Astrocyte (in vitro differentiated cells and primary cell): Measurements from ENCODE around the gene ATP2C2. TPM values are rescaled to one million over a fixed set of nuclear protein-coding genes. Genes with fewer than 3 reads are reported as not detected.

Source experiments
- DNase-seq: peaks from one replicate; pipeline ENCODE4 v3.0.0-alpha.2; 2010; ENCODE audit warnings: low read depth
- FAIRE-seq: peaks from 2 replicates; lab custom pipeline; 2011; peaks lifted over from hg19 to GRCh38; lab: Jason Lieb, UNC
- H2AFZ ChIP-seq: 2 replicates; pipeline ENCODE4 v1.6.0; 2012; ENCODE audit warnings: low read depth, low read length, inconsistent platforms
- H3K27ac ChIP-seq: 2 replicates; pipeline ENCODE4 v1.5.1; 2011; ENCODE audit warnings: low read depth, low read length, inconsistent platforms
- H3K27me3 ChIP-seq: 2 replicates; pipeline ENCODE4 v1.6.0; 2011; ENCODE audit warnings: low read length, inconsistent platforms; ENCODE audit not compliant: insufficient read depth
- H3K36me3 ChIP-seq: 2 replicates; pipeline ENCODE4 v1.5.1; 2011; ENCODE audit warnings: low read length, inconsistent platforms; ENCODE audit not compliant: insufficient read depth
- H3K4me1 ChIP-seq: 2 replicates; pipeline ENCODE4 v1.5.1; 2011; ENCODE audit warnings: low read length, inconsistent platforms; ENCODE audit not compliant: insufficient read depth
- H3K4me2 ChIP-seq: 2 replicates; pipeline ENCODE4 v1.6.0; 2012; ENCODE audit warnings: low read length, inconsistent platforms
- H3K4me3 ChIP-seq: 2 replicates; pipeline ENCODE4 v1.5.1; 2011; ENCODE audit warnings: low read depth, mild to moderate bottlenecking, low read length, inconsistent platforms; ENCODE audit not compliant: insufficient read depth
- H3K79me2 ChIP-seq: 2 replicates; pipeline ENCODE4 v1.6.0; 2012; ENCODE audit warnings: mild to moderate bottlenecking, low read length, inconsistent platforms; ENCODE audit not compliant: insufficient read depth
- H3K9ac ChIP-seq: 2 replicates; pipeline ENCODE4 v1.6.0; 2012; ENCODE audit warnings: mild to moderate bottlenecking, low read length, inconsistent platforms
- H3K9me3 ChIP-seq: 2 replicates; pipeline ENCODE4 v1.5.1; 2012; ENCODE audit warnings: low read depth, mild to moderate bottlenecking, low read length, inconsistent platforms; ENCODE audit not compliant: insufficient read depth
- H4K20me1 ChIP-seq: 2 replicates; pipeline ENCODE4 v1.6.0; 2012; ENCODE audit warnings: low read length, inconsistent platforms; ENCODE audit not compliant: insufficient read depth
- H3K27ac Mint-ChIP-seq: one replicate; pipeline ENCODE4 v1.8.0; 2021; ENCODE audit warnings: mild to moderate bottlenecking, mixed read lengths; ENCODE audit not compliant: unreplicated experiment
- H3K27me3 Mint-ChIP-seq: one replicate; pipeline ENCODE4 v1.8.0; 2021; ENCODE audit warnings: low read depth, mixed read lengths; ENCODE audit not compliant: unreplicated experiment
- H3K36me3 Mint-ChIP-seq: one replicate; pipeline ENCODE4 v1.8.0; 2021; ENCODE audit warnings: low read depth, mixed read lengths; ENCODE audit not compliant: unreplicated experiment
- H3K4me1 Mint-ChIP-seq: one replicate; pipeline ENCODE4 v1.8.0; 2021; ENCODE audit warnings: low read depth, mixed read lengths; ENCODE audit not compliant: unreplicated experiment
- H3K4me3 Mint-ChIP-seq: one replicate; pipeline ENCODE4 v1.8.0; 2021; ENCODE audit warnings: mild to moderate bottlenecking, moderate library complexity, mixed read lengths; ENCODE audit not compliant: unreplicated experiment
- H3K9me3 Mint-ChIP-seq: one replicate; pipeline ENCODE4 v1.8.0; 2021; ENCODE audit warnings: mild to moderate bottlenecking, mixed read lengths; ENCODE audit not compliant: unreplicated experiment
- CTCF ChIP-seq: IDR thresholded peaks from 2 replicates; pipeline ENCODE4 v1.5.1; 2011; ENCODE audit warnings: low read depth, mild to moderate bottlenecking, inconsistent platforms, low read length, moderate library complexity; ENCODE audit not compliant: insufficient read depth
- EZH2 ChIP-seq: IDR thresholded peaks from 2 replicates; pipeline ENCODE4 v1.6.1; 2012; ENCODE audit warnings: mild to moderate bottlenecking, low read length, inconsistent platforms; ENCODE audit not compliant: insufficient read depth
- total RNA-seq: library from RNA; stranded (reverse); gene quantifications from 2 replicates; pipeline ENCODE4 v1.2.1, GENCODE V29; 2021

ATP2C2 gene
- total RNA-seq, 1 donor from 2014 or later, result 0.41 TPM

- Histone ChIP-seq H4K20me1 (no peaks in the 10 kb centered on the region), H3K4me2 (no peak overlapping the region), H3K27me3 (peaks cover 48% of the 10 kb centered on the region), H3K4me1 (no peaks in the 10 kb centered on the region), H3K27ac (no peak overlapping the region), H3K9me3 (no peaks in the 10 kb centered on the region), H3K79me2 (no peaks in the 10 kb centered on the region), H3K4me3 (no peak overlapping the region), H3K9ac (no peak overlapping the region), H3K36me3 (no peaks in the 10 kb centered on the region), H2AFZ (no peak overlapping the region)
- peaks cover 2% of the 10 kb centered on the region for H3K36me3 Mint-ChIP-seq
- no peaks in the 10 kb centered on the region for H3K4me1 Mint-ChIP-seq
- FAIRE-seq, result no peak
- DNase-seq, result no peak
- no peak overlapping the region for H3K4me3 Mint-ChIP-seq
- no peaks in the 10 kb centered on the region for H3K9me3 Mint-ChIP-seq
- H3K27ac Mint-ChIP-seq, result no peak overlapping the region
- peaks cover 60% of the 10 kb centered on the region for H3K27me3 Mint-ChIP-seq
- TF ChIP-seq EZH2 (no peak), CTCF (no peak)
Observed at GRCh38 chr16:84366208-84366607, 2.1 kb upstream of the ATP2C2 start.

- no peaks in the 10 kb centered on the region for H3K4me1 Mint-ChIP-seq
- Histone ChIP-seq H3K79me2 (no peaks in the 10 kb centered on the region), H2AFZ (no peak overlapping the region), H3K4me3 (no peak overlapping the region), H3K9me3 (no peaks in the 10 kb centered on the region), H3K27ac (no peak overlapping the region), H3K9ac (no peak overlapping the region), H3K27me3 (peaks cover 53% of the 10 kb centered on the region), H4K20me1 (no peaks in the 10 kb centered on the region), H3K36me3 (no peaks in the 10 kb centered on the region), H3K4me2 (no peak overlapping the region), H3K4me1 (no peaks in the 10 kb centered on the region)
- H3K27ac Mint-ChIP-seq, result no peak overlapping the region
- no peaks in the 10 kb centered on the region for H3K9me3 Mint-ChIP-seq
- no peak overlapping the region for H3K4me3 Mint-ChIP-seq
- no peak for TF ChIP-seq EZH2
- TF ChIP-seq CTCF, result no peak
- DNase-seq, result no peak
- H3K27me3 Mint-ChIP-seq, result peaks cover 71% of the 10 kb centered on the region
- no peak for FAIRE-seq
- H3K36me3 Mint-ChIP-seq, result peaks cover 2% of the 10 kb centered on the region
Observed at GRCh38 chr16:84367297-84367680, 1.0 kb upstream of the ATP2C2 start.

- Histone ChIP-seq H3K9me3 (no peaks in the 10 kb centered on the region), H3K4me1 (no peaks in the 10 kb centered on the region), H4K20me1 (no peaks in the 10 kb centered on the region), H3K36me3 (no peaks in the 10 kb centered on the region), H3K4me2 (no peak overlapping the region), H3K79me2 (no peaks in the 10 kb centered on the region), H2AFZ (no peak overlapping the region), H3K27me3 (peaks cover 53% of the 10 kb centered on the region), H3K4me3 (no peak overlapping the region), H3K9ac (no peak overlapping the region), H3K27ac (no peak overlapping the region)
- Mint-ChIP-seq H3K27ac (no peak overlapping the region), H3K4me3 (no peak overlapping the region), H3K9me3 (no peaks in the 10 kb centered on the region), H3K36me3 (peaks cover 2% of the 10 kb centered on the region), H3K4me1 (no peaks in the 10 kb centered on the region), H3K27me3 (peaks cover 74% of the 10 kb centered on the region)
- FAIRE-seq, result no peak
- no peak for TF ChIP-seq CTCF
- no peak for TF ChIP-seq EZH2
- DNase-seq, result no peak
Observed at GRCh38 chr16:84367750-84368307, 509 bp upstream of the ATP2C2 start.
